NCI-H2196 (cell line): Measurements from ENCODE around the gene CNIH4.
"Not testable (repeated sequence)": the region's sequence is repeated elsewhere in the genome, so short reads cannot be mapped to it uniquely, and the experiment has no call there.

Experiments used
- DNase-seq: peaks from one replicate; lab custom pipeline; 2025; ENCODE audit not compliant: unreplicated experiment; lab: John Stamatoyannopoulos, UW

CNIH4 gene

DNA sequence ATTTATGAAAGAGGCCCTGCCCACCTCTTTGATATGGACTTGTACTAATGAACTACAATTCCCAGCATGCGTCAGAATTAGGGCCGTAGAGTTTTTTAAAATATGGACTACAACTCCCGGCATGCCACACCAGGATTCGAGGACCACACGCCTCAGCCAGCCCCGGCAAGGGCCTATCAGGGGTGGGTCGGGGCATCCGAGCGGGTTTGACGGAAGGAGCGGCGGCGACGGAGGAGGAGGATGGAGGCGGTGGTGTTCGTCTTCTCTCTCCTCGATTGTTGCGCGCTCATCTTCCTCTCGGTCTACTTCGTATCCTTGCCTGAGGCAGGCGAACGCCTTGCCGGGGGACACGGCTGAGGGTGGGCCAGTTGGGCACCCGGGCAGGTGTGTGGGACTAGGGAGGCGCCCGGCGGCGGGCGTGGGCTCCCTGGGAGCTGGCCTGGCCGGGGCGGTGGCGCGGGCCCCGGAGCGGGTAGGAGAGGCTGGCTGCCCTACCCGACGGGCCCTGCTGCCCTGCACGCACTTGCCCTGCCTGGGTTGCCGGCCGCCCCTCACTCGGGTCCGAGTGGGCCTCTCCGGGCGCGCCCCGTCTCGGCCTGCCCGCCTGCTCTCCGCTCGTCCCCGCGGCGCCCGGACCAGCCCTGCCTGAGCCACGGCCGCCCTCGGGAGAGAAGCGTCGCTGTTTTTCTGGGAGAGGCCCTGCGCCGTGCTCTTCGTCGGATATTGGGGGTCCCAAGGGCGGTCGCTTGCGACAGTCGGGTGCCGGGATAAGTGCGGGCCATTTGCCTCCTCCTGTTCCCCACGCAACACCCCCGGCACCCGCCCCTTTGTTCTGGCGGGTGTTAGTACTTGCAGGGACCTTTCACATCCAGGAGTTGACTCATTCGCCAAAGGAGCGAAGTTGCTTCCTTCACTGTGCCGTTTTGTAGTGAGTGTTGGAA, at the start of gene CNIH4:
Gene CNIH4, plus strand, starts transcription at position 195 of the 941 bp plus-strand sequence. Its CDS starts 46 bp downstream, at position 241.
- DNase-seq: peak; percentile 93

DNA sequence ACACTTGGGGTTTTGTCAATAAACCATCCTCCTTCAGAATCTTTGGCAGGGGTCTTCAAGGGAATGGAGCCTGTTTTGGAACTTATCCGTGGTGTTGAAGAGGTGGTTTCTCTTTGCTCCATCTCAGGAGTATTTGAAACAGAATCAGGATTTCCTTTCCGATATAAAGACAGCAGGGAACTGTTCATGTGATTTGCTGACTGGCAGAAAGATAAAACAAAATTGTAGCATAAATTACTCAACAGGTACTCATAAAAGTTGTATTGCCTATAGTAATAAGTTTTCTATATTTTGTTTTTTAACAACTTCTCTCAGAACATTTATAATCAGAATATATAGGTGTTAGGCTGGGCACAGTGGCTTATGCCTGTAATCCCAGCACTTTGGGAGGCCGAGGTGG, 48.6 kb upstream of the CNIH4 start:
- no peak for DNase-seq

DNA sequence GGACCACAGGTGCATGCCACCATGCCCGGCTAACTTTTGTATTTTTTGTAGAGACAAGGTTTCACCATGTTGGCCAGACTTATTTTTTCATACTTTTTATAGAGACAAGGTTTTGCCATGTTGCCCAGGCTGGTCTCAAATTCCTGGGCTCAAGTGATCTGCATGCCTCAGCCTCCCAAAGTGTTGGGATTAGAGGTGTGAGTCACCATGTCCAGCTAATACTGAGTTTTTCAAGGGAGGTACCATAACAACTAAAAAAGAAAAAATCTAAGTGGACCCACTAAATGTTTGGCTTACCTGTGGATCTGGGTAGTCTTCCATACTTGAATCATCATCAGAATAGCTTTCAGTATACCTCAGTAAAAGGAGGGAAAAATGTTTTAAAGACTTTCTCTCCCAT, 45.2 kb upstream of the CNIH4 start:
- not testable (repeated sequence) for DNase-seq

DNA sequence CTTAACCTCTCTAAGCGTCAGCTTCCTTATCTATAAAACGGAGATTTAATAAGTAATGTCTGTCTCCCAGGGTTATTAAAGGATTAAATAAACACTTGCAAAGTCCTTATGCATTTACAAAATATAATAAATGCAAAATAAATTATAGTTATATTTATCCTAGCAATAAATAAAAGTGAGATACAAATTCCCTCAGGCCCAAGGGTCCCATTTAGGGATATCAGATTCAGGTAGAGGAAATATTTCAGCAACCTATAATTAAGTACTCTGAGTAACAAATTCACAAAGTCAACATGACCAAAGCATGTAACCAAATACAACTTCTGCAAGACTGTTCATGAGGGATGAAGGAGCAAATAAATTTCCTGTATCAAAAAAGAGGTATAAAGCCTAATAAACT, 44.7 kb upstream of the CNIH4 start:
- DNase-seq: no peak

DNA sequence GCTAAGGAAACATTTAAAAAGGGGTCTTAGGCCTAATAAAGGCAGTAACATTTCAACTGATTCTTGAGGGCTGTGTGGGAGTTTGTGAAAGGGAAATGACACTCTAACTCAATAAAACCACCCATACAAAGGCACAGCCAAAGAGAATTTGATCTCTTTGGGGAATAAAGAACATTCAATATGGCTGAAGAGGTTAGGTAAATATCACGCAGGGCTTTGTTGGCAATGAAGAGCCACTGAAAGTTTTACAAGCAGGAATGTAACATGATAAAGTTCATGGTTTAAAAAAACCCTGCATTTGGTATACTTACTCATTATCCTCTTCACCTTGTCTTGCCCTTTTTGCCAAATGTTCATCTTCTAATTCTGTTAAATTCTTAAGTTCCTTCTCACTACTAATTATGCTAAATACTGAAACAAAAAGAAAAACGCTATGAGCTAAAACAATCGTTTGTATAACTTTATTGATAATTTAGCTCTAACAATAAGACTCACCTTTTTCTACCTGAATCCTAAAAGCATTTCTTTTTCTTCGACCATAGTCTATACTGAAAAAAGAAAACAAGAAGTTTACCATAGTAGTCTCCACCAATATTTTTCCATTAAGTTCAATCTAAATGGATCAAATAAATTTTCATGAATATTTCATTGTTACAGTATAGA, 39.2 kb upstream of the CNIH4 start:
- peak; percentile 78 for DNase-seq

DNA sequence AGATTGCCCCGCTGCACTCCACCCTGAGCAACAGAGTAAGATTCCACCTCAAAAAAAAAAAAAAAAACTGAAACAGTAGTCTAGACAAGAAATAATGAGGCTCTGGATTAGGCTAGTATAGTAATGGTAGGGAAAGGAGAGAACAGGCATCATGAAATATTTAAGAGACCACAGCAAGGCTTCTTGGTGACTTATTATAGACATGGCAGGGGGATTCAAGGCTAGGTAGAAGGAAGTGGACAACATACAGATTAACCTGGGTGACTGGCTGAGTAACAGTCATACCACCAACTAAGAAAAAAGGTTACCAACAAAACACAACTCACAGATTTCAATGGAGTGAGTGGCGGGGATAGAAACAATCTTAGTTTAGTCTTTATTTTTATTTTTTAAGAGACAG, 35.0 kb upstream of the CNIH4 start:
- no peak for DNase-seq

DNA sequence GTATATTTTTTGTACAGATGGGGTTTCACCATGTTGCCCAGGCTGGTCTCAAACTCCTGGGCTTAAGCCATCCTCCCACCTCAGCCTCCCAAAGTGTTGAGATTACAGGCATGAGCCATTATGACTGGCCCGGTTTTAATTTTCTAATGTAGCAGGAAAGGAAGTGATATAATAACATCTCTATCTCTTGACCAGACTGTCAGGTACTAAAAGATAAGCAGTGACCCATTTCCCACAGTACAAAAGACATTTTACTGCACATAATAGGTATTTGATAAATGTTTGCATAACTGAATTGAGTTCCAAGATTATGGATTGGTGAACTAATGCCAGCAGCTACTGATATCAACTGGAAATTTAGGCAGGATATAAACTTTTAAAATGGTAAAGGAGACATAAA, 30.7 kb upstream of the CNIH4 start:
- no peak for DNase-seq

DNA sequence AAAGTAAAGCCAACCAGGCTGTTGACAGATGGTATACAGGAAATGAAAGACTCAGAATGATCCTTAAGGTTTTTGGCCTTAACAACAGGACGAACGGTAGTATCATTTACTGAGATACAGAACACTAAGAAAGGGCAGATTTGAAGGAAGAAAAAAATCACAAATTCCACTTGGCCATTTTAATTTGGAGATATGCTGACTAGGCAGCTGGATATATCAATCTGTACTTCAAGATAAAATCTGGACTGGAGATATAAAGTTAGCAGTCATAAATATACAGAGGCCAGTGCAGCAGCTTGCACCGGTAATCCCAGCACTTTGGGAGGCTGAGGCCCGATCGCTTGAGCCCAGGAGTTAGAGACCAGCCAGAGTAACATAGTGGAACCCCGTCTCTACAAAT, 28.0 kb upstream of the CNIH4 start:
- DNase-seq: no peak

DNA sequence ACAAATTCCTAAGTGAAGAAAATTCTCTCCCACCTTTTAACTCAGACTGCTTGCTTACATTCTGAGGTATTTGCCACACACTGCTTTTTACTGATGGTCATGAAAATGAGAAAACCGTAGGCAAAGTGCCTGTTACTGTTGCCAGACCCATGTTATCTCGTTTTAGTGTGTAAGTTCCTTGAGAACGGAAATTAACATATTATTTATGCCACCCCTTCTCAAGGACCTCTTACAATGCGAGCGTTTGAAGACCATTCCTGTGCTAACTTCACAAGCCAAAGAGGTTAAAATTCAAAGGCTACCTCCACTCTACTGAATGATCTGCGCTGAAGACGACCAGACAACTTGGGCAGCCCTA, 27.2 kb upstream of the CNIH4 start:
- DNase-seq: no peak

DNA sequence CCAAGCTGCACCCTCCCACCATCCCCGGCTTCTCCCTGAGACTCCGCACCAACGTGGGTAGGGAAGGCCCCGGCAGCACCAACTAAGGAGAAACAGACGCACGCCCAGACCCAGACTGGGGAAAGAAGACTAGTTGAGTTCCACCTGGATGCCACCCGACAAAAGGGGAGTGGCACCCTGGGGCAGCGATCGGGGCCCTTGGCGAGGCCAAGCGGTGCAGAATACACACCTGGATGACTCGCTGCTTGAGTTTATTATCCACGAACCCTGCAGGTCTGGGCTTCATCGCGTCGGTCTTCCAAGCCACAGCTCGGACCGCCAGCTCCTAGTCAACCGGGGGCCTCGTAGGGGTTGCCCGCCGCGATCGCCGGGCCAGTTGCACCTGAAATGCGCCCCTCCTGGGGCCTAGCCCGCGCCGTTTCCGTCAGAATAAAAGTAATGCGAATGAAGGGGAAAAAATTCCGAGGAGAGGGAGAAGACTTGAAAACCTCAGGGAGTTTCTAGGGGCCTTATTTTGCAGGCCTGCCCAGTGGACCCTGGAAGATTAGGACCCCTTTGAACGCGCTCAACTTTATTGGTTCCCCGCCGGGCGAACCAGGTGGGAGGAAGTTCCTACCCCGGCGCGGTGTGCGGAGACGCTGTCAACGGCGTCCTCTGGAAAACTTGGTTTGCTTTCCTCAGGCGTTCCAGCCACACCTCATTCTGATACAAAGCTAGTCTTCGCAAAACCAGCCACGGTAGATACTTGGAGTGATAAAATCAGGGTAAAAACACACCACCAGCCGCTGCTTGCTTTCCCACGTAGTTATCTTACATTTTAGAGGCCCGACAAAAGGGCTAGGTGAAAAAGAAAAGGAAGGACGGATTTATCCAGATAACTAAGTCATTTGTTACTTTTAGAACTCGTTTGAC, 26.6 kb upstream of the CNIH4 start, which contains the start of gene NVL:
Gene NVL, minus strand, starts transcription at position 331 of the 912 bp plus-strand sequence. Its CDS starts 45 bp downstream, at position 286.
- peak; percentile 86 for DNase-seq

DNA sequence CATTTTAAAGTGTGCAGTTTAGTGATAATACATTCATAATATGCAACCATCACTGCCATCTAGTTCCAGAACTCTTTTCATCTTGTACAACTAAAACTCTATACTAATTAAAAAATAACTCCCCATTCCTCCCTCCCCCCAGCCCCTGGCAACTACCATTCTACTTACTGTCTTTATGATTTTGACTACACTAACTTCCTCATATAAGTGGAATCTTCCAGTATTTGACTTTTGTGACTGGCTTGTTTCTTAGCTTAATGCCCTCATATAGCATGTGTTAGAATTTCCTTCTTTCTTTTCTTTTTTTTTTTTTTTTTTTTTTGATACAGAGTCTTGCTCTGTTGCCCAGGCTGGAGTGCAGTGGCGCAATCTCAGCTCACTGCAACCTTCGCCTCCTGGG, 25.4 kb upstream of the CNIH4 start:
- DNase-seq: no peak

DNA sequence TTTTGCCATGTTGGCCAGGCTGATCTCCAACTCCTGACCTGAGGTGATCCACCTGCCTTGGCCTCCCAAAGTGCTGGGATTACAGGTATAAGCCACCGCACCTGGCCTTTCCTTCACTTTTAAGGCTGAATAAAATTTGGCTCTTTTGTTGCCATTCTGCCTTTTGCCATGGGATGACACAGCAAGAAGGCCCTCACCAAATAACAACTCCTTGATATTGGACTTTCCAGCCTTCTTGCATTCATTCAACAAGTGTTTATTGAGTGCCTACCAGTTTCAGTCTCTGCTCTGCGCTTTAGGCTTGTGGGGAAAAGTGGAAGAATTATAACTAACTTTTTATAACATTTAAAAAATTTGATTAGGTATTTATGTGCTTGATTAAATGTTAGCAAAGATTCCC, 24.9 kb upstream of the CNIH4 start:
- no peak for DNase-seq

DNA sequence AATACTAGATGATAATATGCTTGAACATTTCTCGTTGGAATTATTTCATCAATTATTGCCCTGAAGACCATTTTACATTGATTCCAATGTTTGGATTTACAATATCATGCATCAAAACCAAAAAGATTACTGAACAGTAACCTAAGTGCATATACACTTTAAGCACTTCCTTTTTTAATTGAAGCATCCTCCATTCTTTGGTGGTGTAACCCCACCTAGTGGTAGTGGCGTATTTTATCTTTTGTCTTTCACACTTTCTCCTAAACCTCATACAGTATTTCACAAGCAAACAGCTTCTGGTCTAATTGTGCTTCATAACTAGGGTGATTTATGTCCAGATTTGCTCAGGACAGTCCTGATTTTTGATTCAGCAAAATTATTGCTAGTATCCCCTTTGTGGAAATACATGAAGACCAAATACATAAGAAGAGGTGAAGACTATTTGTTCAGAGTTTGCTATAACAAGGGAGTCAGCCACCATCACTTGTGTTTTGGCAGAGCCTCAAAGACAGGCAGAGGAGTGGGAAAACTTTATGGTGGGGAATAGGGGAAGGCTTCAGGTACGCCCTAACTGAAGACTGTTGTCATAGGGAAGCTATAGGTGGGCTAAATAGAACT, 23.3 kb upstream of the CNIH4 start:
- peak; percentile 70 for DNase-seq

DNA sequence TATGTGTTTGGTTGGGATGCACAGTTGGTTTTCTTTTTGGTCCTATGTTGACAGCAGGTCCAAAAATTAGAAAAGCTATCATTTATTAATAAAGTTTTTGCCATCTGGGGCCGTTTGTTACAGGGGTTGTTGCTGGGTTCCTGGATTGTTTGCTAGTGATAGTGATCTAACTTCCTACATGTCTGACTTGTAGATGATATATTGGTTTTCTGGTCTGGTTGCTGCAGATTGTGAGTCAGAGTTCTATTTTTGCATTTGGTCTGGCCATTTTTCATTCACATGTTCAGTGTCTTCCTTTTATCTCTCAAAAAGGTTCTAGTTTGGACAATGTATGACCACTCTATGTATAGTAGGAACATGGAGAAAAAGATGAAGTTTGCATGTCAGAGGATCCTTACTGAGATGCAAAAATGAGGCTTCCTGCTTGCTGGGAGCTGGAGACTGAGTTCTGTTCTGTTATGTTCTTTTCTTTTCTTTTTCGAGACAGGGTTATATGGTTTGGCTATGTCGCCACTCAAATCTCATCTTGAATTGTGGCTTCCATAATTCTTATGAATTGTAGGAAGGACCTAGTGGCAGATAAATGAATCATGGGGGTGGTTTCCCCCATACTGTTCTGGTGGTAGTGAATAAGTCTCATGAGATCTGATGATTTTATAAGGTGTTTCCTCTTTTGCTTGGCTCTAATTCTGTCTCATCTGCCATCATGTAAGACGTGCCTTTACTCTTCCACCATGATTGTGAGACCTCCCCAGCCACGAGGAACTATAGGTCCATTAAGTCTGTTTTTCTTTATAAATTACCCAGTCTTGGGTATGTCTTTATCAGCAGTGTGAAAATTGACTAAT, 22.5 kb upstream of the CNIH4 start:
- DNase-seq: no peak

DNA sequence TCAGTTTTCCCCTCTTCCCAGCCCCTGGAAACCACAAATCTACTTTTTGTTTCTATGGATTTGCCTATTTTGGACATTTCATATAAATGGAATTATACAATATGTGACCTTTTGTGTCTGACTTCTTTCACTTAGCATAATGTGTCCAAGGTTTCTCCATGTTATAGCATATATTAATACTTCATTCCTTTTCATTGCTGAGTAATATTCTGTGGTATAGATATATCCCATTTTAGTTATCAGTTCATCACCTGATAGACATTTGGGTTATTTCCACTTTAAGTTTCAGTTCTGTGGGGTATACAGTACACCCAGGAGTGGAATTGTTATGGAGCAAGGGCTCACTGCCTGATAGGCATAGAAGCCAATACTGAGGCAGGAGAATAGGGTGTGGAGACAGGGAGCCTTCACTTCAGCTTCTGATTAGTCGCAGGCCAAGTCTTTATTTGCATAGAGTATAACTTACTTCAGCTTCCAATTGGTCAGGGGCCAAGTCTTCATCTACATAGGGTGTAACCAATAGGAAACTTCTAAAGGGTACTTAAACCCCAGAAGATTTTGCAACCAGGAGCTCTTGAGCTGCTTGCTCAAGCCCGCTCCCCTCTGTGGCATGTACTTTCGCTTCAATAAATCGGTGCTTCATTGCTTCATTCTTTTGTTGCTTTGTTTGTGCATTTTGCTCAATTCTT, 18.4 kb upstream of the CNIH4 start:
- DNase-seq: no peak

DNA sequence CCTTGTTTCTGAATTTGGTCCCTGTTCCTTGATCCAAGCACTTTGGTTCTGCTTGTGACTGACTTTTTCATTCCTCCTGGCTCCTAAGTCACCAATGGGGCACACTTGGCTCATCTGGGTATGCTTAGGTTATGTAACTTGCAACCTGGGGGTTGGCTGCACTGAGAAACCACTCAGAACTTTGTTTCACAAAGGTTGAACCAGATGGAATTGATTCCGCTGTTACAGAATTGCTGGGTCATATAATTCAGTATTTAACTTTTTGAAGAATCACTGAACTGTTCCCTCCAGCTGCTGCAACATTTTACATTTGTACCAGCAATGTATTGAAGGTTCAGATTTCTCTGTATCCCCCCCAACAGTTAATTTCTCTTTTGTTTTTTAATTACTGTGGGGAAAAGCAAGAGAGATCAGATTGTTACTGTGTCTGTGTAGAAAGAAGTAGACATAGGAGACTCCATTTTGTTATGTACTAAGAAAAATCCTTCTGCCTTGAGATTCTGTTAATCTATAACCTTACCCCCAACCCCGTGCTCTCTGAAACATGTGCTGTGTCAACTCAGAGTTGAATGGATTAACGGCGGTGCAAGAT, 17.1 kb upstream of the CNIH4 start:
- DNase-seq: no peak

DNA sequence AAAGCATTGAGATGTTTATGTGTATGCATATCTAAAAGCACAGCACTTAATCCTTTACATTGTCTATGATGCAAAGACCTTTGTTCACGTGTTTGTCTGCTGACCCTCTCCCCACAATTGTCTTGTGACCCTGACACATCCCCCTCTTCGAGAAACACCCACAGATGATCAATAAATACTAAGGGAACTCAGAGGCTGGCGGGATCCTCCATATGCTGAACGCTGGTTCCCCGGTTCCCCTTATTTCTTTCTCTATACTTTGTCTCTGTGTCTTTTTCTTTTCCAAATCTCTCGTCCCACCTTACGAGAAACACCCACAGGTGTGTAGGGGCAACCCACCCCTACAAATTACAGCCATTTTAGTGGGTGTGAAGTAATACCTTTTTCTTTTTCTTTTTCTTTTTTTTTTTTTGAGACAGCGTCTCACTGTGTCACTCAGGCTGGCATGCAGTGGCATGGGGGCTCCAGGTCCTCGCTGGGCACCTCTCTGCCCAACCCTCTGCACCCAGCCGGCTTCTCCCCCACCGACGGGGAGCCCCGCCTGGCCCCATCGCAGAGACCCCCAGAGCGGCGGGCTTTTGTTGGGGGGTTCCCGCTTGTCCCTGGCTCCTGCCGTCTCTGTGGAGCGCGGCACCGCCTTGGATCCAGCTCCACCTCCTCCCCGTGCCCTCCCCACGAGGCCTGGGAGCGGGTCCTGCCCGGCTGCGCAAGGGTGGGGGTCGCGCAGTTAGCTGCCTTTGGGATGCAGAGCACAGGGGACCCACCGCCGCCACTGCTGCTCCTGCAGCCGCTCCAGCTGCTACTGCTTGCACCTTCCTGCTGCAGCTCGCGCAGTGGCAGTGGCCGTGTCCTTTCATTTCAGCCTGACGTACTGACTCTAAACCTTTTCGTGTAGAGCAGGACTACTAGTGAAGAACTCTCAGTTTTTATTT, 16.0 kb upstream of the CNIH4 start:
- DNase-seq: not testable (repeated sequence)

DNA sequence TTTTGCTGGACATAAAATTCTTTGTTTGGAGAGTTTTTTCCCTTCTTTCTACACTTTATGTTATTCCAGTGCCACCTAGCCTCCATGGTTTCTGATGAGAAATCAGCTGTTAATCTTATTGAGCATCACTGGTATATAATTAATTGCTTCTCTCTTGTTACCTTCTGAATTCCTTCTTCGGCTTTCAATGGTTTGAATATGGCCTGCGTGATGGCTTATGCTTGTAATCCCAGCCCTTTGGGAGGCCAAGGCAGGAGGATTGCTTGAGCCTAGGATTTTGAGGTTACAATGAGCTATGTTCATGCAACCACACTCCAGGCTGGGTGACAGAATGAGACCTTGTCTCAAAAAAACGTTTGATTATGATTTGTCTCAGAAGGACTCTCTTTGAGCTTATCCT, 13.0 kb upstream of the CNIH4 start:
- no peak for DNase-seq
